Natural killer cell (primary cell): Measurements from ENCODE around the gene PAK5. TPM values are rescaled to one million over a fixed set of nuclear protein-coding genes. Genes with fewer than 3 reads are reported as not detected.

ENCODE experiments used
- ATAC-seq, 3 donors: fragments of 150-1000 bp in 2 of 3; fragments of 200-7000 bp in 1 of 3; cut with Tn5 transposase; 1 replicate in 1 of 3; 2 replicates in 2 of 3; pipeline ENCODE4 v1.10.0; 2021; ENCODE audit warnings: mild to moderate bottlenecking in 2 of 3, moderate library complexity in 2 of 3
- DNase-seq, 2 donors: peaks; one replicate each; pipeline versions ENCODE4 v3.0.0 to v3.0.0-alpha.2; 2013 to 2021; ENCODE audit warnings: mixed read lengths in 1 of 2
- H3K27ac ChIP-seq: one replicate; pipeline ENCODE4 v1.5.1; 2013; ENCODE audit warnings: mild to moderate bottlenecking, low read length
- H3K27me3 ChIP-seq: one replicate; pipeline ENCODE4 v1.6.1; 2013; ENCODE audit warnings: low read length; ENCODE audit not compliant: control insufficient read depth, insufficient read depth
- H3K36me3 ChIP-seq: one replicate; pipeline ENCODE4 v1.6.1; 2013; ENCODE audit warnings: low read length; ENCODE audit not compliant: control insufficient read depth, insufficient read depth
- H3K4me1 ChIP-seq: one replicate; pipeline ENCODE4 v1.6.1; 2013; ENCODE audit warnings: low read length; ENCODE audit not compliant: control insufficient read depth, insufficient read depth
- H3K4me3 ChIP-seq: one replicate; pipeline ENCODE4 v1.5.1; 2013; ENCODE audit warnings: low read length
- H3K9me3 ChIP-seq: one replicate; pipeline ENCODE4 v1.6.1; 2013; ENCODE audit warnings: low read length; ENCODE audit not compliant: control insufficient read depth, insufficient read depth
- H3K27ac Mint-ChIP-seq, 2 donors: one replicate each; pipeline ENCODE4 v1.8.0; 2022; ENCODE audit warnings: mild to moderate bottlenecking in 2 of 2, mixed read lengths in 2 of 2, moderate library complexity in 1 of 2
- H3K27me3 Mint-ChIP-seq, 2 donors: one replicate each; pipeline ENCODE4 v1.8.0; 2022; ENCODE audit warnings: low read depth in 2 of 2, mixed read lengths in 2 of 2
- H3K36me3 Mint-ChIP-seq: one replicate; pipeline ENCODE4 v1.8.0; 2022; ENCODE audit warnings: mixed read lengths
- H3K4me1 Mint-ChIP-seq, 2 donors: one replicate each; pipeline ENCODE4 v1.8.0; 2022; ENCODE audit warnings: mixed read lengths in 2 of 2
- H3K4me3 Mint-ChIP-seq: one replicate; pipeline ENCODE4 v1.8.0; 2022; ENCODE audit warnings: mild to moderate bottlenecking, moderate library complexity, mixed read lengths
- H3K9me3 Mint-ChIP-seq, 2 donors: one replicate each; pipeline ENCODE4 v1.8.0; 2022; ENCODE audit warnings: mixed read lengths in 2 of 2
- WGBS: methylation state at CpG from one replicate; pipeline ENCODE4 v1.1.7; 2013; ENCODE audit warnings: missing lambda C conversion rate; ENCODE audit not compliant: insufficient coverage; 5-methylcytosine and 5-hydroxymethylcytosine counted together
- intact Hi-C: fragments of 100-400 bp; cut with micrococcal nuclease; formaldehyde crosslinking; loops from one replicate; pipeline ENCODE4 v1.14.2; 2022
- total RNA-seq, 4 donors: library from RNA; stranded (reverse); fragments of 120-200 nt in 1 of 4; gene quantifications; one replicate each; pipeline versions ENCODE4 v1.2.3 to v1.2.4, GENCODE V29; 2013 to 2022
- TF ChIP-seq, protein P1 (sequence below): fragments of 200-600 bp; IDR thresholded peaks from one replicate; pipeline ENCODE4 v1.8.0; 2022; ENCODE audit warnings: antibody characterized with exemption

Gene PAK5
- total RNA-seq, 3 donors from 2014 or later (not counting 1 experiment from before 2014, with no cell fraction given), result not detected

DNA sequence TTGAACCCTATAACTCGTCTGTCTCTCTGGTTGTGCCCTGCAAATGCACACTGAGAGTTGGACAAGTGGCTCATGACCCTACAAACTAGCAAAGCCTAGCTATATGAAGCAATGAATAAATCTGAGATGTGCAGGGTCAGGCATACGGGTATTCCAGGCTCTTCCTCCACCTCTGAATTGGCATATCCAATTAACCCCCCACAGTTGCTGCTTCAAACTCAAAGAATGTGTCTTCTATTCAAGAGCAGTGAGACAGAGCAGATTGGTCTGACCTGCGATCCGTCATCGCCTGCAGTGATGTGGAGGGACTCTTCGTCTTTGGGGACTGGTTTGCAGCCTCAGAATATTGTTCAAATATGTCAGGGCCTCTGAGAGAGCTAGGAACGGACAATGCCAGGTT is 264.7 kb downstream of the PAK5 start:
- H3K9me3 ChIP-seq, result no peaks in the 10 kb centered on the region
- H3K4me3 ChIP-seq, result no peak overlapping the region
- no peaks in the 10 kb centered on the region for H3K27me3 ChIP-seq
- DNase-seq, result no peak
- TF ChIP-seq, protein P1, sequence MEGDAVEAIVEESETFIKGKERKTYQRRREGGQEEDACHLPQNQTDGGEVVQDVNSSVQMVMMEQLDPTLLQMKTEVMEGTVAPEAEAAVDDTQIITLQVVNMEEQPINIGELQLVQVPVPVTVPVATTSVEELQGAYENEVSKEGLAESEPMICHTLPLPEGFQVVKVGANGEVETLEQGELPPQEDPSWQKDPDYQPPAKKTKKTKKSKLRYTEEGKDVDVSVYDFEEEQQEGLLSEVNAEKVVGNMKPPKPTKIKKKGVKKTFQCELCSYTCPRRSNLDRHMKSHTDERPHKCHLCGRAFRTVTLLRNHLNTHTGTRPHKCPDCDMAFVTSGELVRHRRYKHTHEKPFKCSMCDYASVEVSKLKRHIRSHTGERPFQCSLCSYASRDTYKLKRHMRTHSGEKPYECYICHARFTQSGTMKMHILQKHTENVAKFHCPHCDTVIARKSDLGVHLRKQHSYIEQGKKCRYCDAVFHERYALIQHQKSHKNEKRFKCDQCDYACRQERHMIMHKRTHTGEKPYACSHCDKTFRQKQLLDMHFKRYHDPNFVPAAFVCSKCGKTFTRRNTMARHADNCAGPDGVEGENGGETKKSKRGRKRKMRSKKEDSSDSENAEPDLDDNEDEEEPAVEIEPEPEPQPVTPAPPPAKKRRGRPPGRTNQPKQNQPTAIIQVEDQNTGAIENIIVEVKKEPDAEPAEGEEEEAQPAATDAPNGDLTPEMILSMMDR, result no peak
- Mint-ChIP-seq H3K27ac (no peak overlapping the region), H3K4me1 (no peaks in the 10 kb centered on the region), H3K36me3 (no peaks in the 10 kb centered on the region), H3K4me3 (no peak overlapping the region), H3K27me3 (peaks cover 8 to 23% of the 10 kb centered on the region in 2 donors), H3K9me3 (peaks cover 0 to 2% of the 10 kb centered on the region in 2 donors)
- no peak overlapping the region for H3K27ac ChIP-seq
- H3K36me3 ChIP-seq, result no peaks in the 10 kb centered on the region
- whole genome bisulfite sequencing, result 63% methylated on average over 6 of the region's 7 CpGs
- no peak for ATAC-seq
- no peaks in the 10 kb centered on the region for H3K4me1 ChIP-seq
- intact Hi-C loops, result no loop called here

DNA sequence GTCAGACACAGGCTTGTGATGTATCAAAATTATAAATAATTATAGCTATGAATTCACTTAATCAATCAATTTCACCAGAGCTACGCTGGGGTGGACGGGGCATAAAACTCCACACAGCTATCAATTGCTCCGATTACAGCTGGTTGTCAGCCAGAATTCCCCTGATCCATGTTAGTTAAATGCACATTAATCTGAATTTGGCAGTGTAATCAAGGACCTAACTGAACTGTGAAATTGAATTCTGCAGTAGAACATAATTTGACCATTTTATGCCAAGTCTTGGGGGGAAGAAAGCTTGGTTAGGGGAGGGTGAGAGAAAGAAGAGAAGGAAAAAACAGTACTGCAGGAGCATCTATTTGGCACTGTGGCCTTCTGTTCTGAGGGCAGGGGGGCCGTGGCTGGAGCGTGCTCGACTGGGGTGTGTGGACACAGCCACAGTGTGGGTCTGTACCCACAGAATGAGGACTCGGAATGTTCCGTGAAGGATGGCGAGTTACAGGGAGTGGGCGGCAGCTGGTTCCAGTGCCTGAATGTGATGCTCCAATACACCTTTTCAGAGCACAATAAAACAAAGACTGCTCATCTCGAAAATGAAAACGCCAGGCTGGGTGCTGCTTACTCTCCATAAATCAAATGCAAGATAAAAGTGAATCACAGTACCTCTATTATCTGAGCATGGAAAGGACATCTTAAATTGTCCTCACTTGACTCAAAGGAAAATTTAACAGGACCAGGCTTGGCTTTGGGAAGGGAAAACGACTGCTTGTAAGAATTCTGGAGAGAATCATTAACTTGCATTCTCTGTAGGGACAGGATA is 265.3 kb downstream of the PAK5 start:
- H3K4me3 ChIP-seq, result no peak overlapping the region
- H3K36me3 ChIP-seq, result no peaks in the 10 kb centered on the region
- H3K4me1 ChIP-seq, result no peaks in the 10 kb centered on the region
- H3K27ac ChIP-seq, result no peak overlapping the region
- Mint-ChIP-seq H3K9me3 (peaks cover 0 to 2% of the 10 kb centered on the region in 2 donors), H3K4me3 (no peak overlapping the region), H3K36me3 (no peaks in the 10 kb centered on the region), H3K4me1 (no peaks in the 10 kb centered on the region), H3K27ac (no peak overlapping the region), H3K27me3 (peaks cover 8 to 23% of the 10 kb centered on the region in 2 donors)
- no peaks in the 10 kb centered on the region for H3K9me3 ChIP-seq
- intact Hi-C loops, result no loop called here
- H3K27me3 ChIP-seq, result no peaks in the 10 kb centered on the region
- WGBS, result 53% methylated on average over 13 of the region's 13 CpGs
- DNase-seq, result no peak
- no peak for ATAC-seq
- TF ChIP-seq, protein P1, result no peak

DNA sequence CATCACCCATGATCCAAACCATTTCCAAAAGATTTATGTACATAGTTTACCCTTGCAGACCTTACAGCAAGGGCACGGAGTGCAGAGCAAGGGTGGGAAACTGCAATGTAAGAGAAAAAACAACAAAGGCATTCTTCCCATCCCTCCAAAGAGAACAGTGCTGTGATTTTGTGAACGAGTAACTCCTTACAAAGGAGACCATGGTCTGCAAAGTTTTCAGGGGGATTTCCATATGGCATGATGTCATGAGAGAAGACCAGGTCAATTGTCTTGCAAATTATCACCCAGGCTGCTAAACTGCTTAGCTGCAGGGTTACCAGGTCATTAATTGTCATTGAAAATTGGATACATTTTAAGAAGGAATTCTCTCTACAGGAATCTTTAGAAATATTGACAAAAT is 266.2 kb downstream of the PAK5 start:
- Histone ChIP-seq H3K9me3 (no peaks in the 10 kb centered on the region), H3K36me3 (no peaks in the 10 kb centered on the region), H3K27me3 (no peaks in the 10 kb centered on the region), H3K4me1 (no peaks in the 10 kb centered on the region), H3K27ac (no peak overlapping the region), H3K4me3 (no peak overlapping the region)
- Mint-ChIP-seq H3K27me3 (peaks cover 8 to 23% of the 10 kb centered on the region in 2 donors), H3K4me3 (no peak overlapping the region), H3K4me1 (no peaks in the 10 kb centered on the region), H3K9me3 (peaks cover 0 to 2% of the 10 kb centered on the region in 2 donors), H3K36me3 (no peaks in the 10 kb centered on the region), H3K27ac (no peak overlapping the region)
- no peak for DNase-seq
- TF ChIP-seq, protein P1, result no peak
- intact Hi-C loops, result no loop called here
- ATAC-seq, result no peak
- 17% methylated on average over 2 of the region's 2 CpGs for WGBS
